ENCODE measurements around the gene SH3RF3. TPM values are rescaled to one million over a fixed set of nuclear protein-coding genes. Genes with fewer than 3 reads are reported as not detected.

SH3RF3 gene
- total RNA-seq, 1 experiment from 2014 or later, result 4.9 TPM

DNA sequence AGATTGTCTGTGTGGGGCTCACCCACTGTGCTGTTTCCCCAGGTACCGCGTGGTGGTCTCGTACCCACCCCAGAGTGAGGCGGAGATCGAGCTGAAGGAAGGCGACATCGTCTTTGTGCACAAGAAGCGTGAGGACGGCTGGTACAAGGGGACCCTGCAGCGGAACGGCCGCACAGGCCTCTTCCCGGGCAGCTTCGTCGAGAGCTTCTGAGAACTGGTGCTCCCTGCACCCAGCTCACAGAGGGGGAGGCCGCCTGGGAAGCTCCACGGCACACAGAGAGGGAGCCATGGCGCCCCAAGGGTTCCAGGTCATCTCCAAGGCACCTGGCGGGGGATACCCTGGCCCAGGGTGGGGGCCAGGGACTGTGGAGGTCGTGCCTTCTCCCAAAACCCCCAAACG is 372.5 kb downstream of the SH3RF3 start:
- no TSS peak for BruUV-seq (replicated peaks)
- in situ Hi-C loops (cut with HindIII; ENCODE audit: low pct_unique_long_range_greater_than_20kb, low sequenced_read_pairs) (no loop called here), intact Hi-C loops (cut with micrococcal nuclease; ENCODE audit: unreplicated experiment) (no loop called here)
- no peaks in the 10 kb centered on the region for H3K4me1 ChIP-seq (ENCODE audit: control insufficient read depth, insufficient read depth, low read length)
- ChIA-PET POLR2A (no interaction called here), CTCF (no interaction called here)
- ATAC-seq, result no peak
- DNase-seq (ENCODE audit: low read depth, low spot score), result no peak
- H3K9me3 ChIP-seq (ENCODE audit: control insufficient read depth, insufficient read depth, low read depth, low read length), result no peaks in the 10 kb centered on the region
- no peak for TF ChIP-seq POLR2AphosphoS5 (IDR thresholded peaks at IDR 0.05; ENCODE audit: low read depth, low read length)
- TF ChIP-seq, protein P1, sequence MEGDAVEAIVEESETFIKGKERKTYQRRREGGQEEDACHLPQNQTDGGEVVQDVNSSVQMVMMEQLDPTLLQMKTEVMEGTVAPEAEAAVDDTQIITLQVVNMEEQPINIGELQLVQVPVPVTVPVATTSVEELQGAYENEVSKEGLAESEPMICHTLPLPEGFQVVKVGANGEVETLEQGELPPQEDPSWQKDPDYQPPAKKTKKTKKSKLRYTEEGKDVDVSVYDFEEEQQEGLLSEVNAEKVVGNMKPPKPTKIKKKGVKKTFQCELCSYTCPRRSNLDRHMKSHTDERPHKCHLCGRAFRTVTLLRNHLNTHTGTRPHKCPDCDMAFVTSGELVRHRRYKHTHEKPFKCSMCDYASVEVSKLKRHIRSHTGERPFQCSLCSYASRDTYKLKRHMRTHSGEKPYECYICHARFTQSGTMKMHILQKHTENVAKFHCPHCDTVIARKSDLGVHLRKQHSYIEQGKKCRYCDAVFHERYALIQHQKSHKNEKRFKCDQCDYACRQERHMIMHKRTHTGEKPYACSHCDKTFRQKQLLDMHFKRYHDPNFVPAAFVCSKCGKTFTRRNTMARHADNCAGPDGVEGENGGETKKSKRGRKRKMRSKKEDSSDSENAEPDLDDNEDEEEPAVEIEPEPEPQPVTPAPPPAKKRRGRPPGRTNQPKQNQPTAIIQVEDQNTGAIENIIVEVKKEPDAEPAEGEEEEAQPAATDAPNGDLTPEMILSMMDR (IDR thresholded peaks at IDR 0.05), result no peak
- TF ChIP-seq SIN3A (IDR thresholded peaks at IDR 0.05; ENCODE audit: borderline replicate concordance, insufficient read depth, low read depth, low read length), result no peak
- TF ChIP-seq, protein P2, sequence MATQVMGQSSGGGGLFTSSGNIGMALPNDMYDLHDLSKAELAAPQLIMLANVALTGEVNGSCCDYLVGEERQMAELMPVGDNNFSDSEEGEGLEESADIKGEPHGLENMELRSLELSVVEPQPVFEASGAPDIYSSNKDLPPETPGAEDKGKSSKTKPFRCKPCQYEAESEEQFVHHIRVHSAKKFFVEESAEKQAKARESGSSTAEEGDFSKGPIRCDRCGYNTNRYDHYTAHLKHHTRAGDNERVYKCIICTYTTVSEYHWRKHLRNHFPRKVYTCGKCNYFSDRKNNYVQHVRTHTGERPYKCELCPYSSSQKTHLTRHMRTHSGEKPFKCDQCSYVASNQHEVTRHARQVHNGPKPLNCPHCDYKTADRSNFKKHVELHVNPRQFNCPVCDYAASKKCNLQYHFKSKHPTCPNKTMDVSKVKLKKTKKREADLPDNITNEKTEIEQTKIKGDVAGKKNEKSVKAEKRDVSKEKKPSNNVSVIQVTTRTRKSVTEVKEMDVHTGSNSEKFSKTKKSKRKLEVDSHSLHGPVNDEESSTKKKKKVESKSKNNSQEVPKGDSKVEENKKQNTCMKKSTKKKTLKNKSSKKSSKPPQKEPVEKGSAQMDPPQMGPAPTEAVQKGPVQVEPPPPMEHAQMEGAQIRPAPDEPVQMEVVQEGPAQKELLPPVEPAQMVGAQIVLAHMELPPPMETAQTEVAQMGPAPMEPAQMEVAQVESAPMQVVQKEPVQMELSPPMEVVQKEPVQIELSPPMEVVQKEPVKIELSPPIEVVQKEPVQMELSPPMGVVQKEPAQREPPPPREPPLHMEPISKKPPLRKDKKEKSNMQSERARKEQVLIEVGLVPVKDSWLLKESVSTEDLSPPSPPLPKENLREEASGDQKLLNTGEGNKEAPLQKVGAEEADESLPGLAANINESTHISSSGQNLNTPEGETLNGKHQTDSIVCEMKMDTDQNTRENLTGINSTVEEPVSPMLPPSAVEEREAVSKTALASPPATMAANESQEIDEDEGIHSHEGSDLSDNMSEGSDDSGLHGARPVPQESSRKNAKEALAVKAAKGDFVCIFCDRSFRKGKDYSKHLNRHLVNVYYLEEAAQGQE (IDR thresholded peaks at IDR 0.05; ENCODE audit: insufficient read depth in 1 of 2, low read depth in 2 of 2, low read length in 1 of 2), result no peak
- no peak for TF ChIP-seq TCF7L2 (IDR thresholded peaks at IDR 0.05; ENCODE audit: low read depth, low read length)
- no peaks in the 10 kb centered on the region for H3K27me3 ChIP-seq (ENCODE audit: control insufficient read depth, insufficient read depth, low read length)
- no peak overlapping the region for H3K27ac ChIP-seq (ENCODE audit: low read length)
- H3K4me3 ChIP-seq (ENCODE audit: low read depth in 2 of 2, low read length in 2 of 2), result no peak overlapping the region
- no peaks in the 10 kb centered on the region for H3K36me3 ChIP-seq (ENCODE audit: control insufficient read depth, insufficient read depth, low read length)

DNA sequence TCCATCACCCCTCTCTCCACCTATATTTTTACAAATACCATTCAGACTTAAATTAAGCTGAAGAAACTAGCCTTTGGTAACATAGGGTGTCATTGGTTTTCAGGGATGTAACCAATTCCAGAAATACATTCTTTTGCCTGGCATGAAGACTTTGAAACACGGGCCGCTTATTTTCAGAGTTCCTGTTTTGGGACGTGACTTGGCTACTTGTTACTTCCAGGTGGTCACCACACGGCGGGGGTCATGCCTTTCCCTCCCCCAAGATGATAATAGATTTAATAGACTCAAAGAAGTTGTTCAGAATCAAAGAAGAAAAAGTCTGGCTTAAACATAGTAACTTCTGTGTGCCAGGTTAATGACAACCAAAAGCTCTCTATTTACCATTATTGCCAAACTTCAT is 374.2 kb downstream of the SH3RF3 start:
- TF ChIP-seq SIN3A (IDR thresholded peaks at IDR 0.05; ENCODE audit: borderline replicate concordance, insufficient read depth, low read depth, low read length) (no peak), TCF7L2 (IDR thresholded peaks at IDR 0.05; ENCODE audit: low read depth, low read length) (no peak)
- TF ChIP-seq, protein P2 (IDR thresholded peaks at IDR 0.05; ENCODE audit: insufficient read depth in 1 of 2, low read depth in 2 of 2, low read length in 1 of 2), result no peak
- no TSS peak for BruUV-seq (replicated peaks)
- ATAC-seq (no peak), DNase-seq (ENCODE audit: low read depth, low spot score) (no peak)
- intact Hi-C loops (cut with micrococcal nuclease; ENCODE audit: unreplicated experiment) (no loop called here), in situ Hi-C loops (cut with HindIII; ENCODE audit: low pct_unique_long_range_greater_than_20kb, low sequenced_read_pairs) (no loop called here)
- Histone ChIP-seq H3K4me3 (ENCODE audit: low read depth in 2 of 2, low read length in 2 of 2) (no peak overlapping the region), H3K9me3 (ENCODE audit: control insufficient read depth, insufficient read depth, low read depth, low read length) (no peaks in the 10 kb centered on the region), H3K36me3 (ENCODE audit: control insufficient read depth, insufficient read depth, low read length) (no peaks in the 10 kb centered on the region), H3K27me3 (ENCODE audit: control insufficient read depth, insufficient read depth, low read length) (no peaks in the 10 kb centered on the region), H3K4me1 (ENCODE audit: control insufficient read depth, insufficient read depth, low read length) (no peaks in the 10 kb centered on the region), H3K27ac (ENCODE audit: low read length) (no peak overlapping the region)
- ChIA-PET CTCF (no interaction called here), POLR2A (no interaction called here)

Data from Panc1 (cell line).